Pancreas (tissue), 10 donors: ENCODE results near the gene WWC2. TPM values are rescaled to one million over a fixed set of nuclear protein-coding genes. Genes with fewer than 3 reads are reported as not detected.

Experiments used
- ATAC-seq, 4 donors: fragments of 200-7000 bp; cut with Tn5 transposase; one replicate each; pipeline versions ENCODE4 v1.8.0 to v1.9.1; 2020; ENCODE audit warnings: mild to moderate bottlenecking in 4 of 4, moderate library complexity in 4 of 4
- DNase-seq, 6 donors: peaks; one replicate each; pipeline ENCODE4 v3.0.0-alpha.2; 2020
- FAIRE-seq: peaks from 2 replicates; lab custom pipeline; 2012; peaks lifted over from hg19 to GRCh38; lab: Jason Lieb, UNC
- H3K27ac ChIP-seq, 4 donors: fragments of 200-600 bp; sonication (generic); 1 replicate in 3 of 4; 2 replicates in 1 of 4; pipeline versions ENCODE4 v1.5.0 to v1.8.0; 2020
- H3K27me3 ChIP-seq, 4 donors: fragments of 200-600 bp; one replicate each; pipeline ENCODE4 v1.8.0; 2021
- H3K36me3 ChIP-seq, 3 donors: fragments of 200-600 bp; sonication (generic) in 1 of 3; one replicate each; pipeline versions ENCODE4 v1.5.0 to v1.8.0; 2020 to 2021
- H3K4me1 ChIP-seq, 3 donors: fragments of 200-600 bp; one replicate each; pipeline ENCODE4 v1.8.0; 2021
- H3K4me3 ChIP-seq, 4 donors: fragments of 200-600 bp; sonication (generic) in 2 of 4; one replicate each; pipeline versions ENCODE4 v1.5.0 to v1.8.0; 2020 to 2021
- H3K9me3 ChIP-seq, 4 donors: fragments of 200-600 bp; one replicate each; pipeline ENCODE4 v1.8.0; 2021
- CTCF ChIP-seq, 4 donors: fragments of 200-600 bp; sonication (generic) in 3 of 4; IDR thresholded peaks; one replicate each; pipeline versions ENCODE4 v1.5.0 to v1.8.0; 2021; ENCODE audit warnings: antibody characterized with exemption in 4 of 4
- WGBS, 2 donors: extraction: QIAGEN DNeasy Blood & Tissue Kit; methylation state at CpG; one replicate each; pipeline ENCODE4 v1.1.7; 2013; 5-methylcytosine and 5-hydroxymethylcytosine counted together
- intact Hi-C, 3 donors: fragments of 100-400 bp; cut with DNase I; formaldehyde crosslinking; loops; one replicate each; pipeline versions ENCODE4 v1.11.1 to v1.14.2; 2022
- polyA plus RNA-seq, 2 donors: library from polyadenylated mRNA; stranded (reverse); fragments of 200-250 nt; gene quantifications; one replicate each; pipeline ENCODE4 v1.2.3, GENCODE V29; 2013
- total RNA-seq, 6 donors: library from RNA; stranded (reverse); fragmentation: NEBNext Ultra II Directional in 4 of 6; extraction: Animal tissue kit (Norgen Biotek cat#: 25700) in 4 of 6; gene quantifications; one replicate each; pipeline versions ENCODE4 v1.2.1 to v1.2.4, GENCODE V29; 2021 to 2023
- donor health status: healthy with polysubstance abuse.
- donor health status: DM: no; HTN: no; CAD: no; lungs with moderate emphysema.
- donor health status: DM: no; HTN: no; CAD: no.
- donor health status: control.
- donor health status: control.
- donor health status: Bipolar disorder and iron deficiency.
- donor health status: DM: yes; HTN: yes; CAD: no.
- donor health status: DM: no; HTN: no; CAD: no.
- donor health status: DM: no; HTN: no; CAD: no.
- donor health status: DM: yes; HTN: yes; CAD: no.

The WWC2 gene
- total and polyA plus RNA-seq, 8 donors, result 4.4 to 27.5 (median 16.9) TPM

GRCh38 chr4:183158062-183158461, 59.0 kb downstream of the WWC2 start:
- 72 to 74% methylated on average over 4 of the region's 4 CpGs for WGBS, 2 donors
- no peaks in the 10 kb centered on the region for H3K27me3 ChIP-seq
- no peak for ATAC-seq

GRCh38 chr4:183161630-183162029, 62.6 kb downstream of the WWC2 start:
- FAIRE-seq (no peak), ATAC-seq (no peak), DNase-seq (no peak)
- Histone ChIP-seq H3K27ac (no peak overlapping the region), H3K9me3 (no peaks in the 10 kb centered on the region), H3K36me3 (no peaks in the 10 kb centered on the region), H3K4me3 (no peak overlapping the region), H3K4me1 (peaks cover 3 to 7% (median 5%) of the 10 kb centered on the region in 3 donors), H3K27me3 (no peaks in the 10 kb centered on the region)
- WGBS, 2 donors, result 92 to 93% methylated on average over 5 of the region's 5 CpGs
- TF ChIP-seq CTCF (IDR thresholded peaks at IDR 0.05), result no peak
- intact Hi-C loops, result no loop called here

More at GRCh38 chr4:183158062-183158461, 59.0 kb downstream of the WWC2 start:
- FAIRE-seq (no peak), DNase-seq (no peak)
- no peak for TF ChIP-seq CTCF (IDR thresholded peaks at IDR 0.05)
- Histone ChIP-seq H3K36me3 (no peaks in the 10 kb centered on the region), H3K4me3 (no peak overlapping the region), H3K27ac (no peak overlapping the region), H3K9me3 (no peaks in the 10 kb centered on the region), H3K4me1 (peaks cover 3 to 7% (median 5%) of the 10 kb centered on the region in 3 donors)
- intact Hi-C loops, result no loop called here

GRCh38 chr4:183163135-183163534, 64.1 kb downstream of the WWC2 start:
- Histone ChIP-seq H3K9me3 (no peaks in the 10 kb centered on the region), H3K4me1 (peaks cover 3 to 7% (median 5%) of the 10 kb centered on the region in 3 donors), H3K36me3 (no peaks in the 10 kb centered on the region), H3K27ac (no peak overlapping the region), H3K4me3 (no peak overlapping the region), H3K27me3 (no peaks in the 10 kb centered on the region)
- DNase-seq (no peak), ATAC-seq (no peak), FAIRE-seq (no peak)
- WGBS, 2 donors, result 83 to 89% methylated on average over 3 of the region's 3 CpGs
- intact Hi-C loops, result no loop called here
- no peak for TF ChIP-seq CTCF (IDR thresholded peaks at IDR 0.05)

- DNase-seq, result no peak
- TF ChIP-seq CTCF (IDR thresholded peaks at IDR 0.05), result no peak
- no peaks in the 10 kb centered on the region for H3K27me3 ChIP-seq
- no peaks in the 10 kb centered on the region for H3K9me3 ChIP-seq
- 53 to 74% methylated on average over 1 of the region's 1 CpG for WGBS, 2 donors
- H3K36me3 ChIP-seq, result no peaks in the 10 kb centered on the region
- no peaks in the 10 kb centered on the region for H3K4me1 ChIP-seq
- intact Hi-C loops, result no loop called here
- H3K27ac ChIP-seq, result no peak overlapping the region
- FAIRE-seq, result no peak
- no peak overlapping the region for H3K4me3 ChIP-seq
- no peak for ATAC-seq
These were observed 65.9 kb downstream of the WWC2 start for GRCh38 chr4:183164963-183165362.

GRCh38 chr4:183165376-183165775, 66.3 kb downstream of the WWC2 start:
- Histone ChIP-seq H3K27ac (no peak overlapping the region), H3K4me1 (no peaks in the 10 kb centered on the region), H3K36me3 (no peaks in the 10 kb centered on the region), H3K9me3 (no peaks in the 10 kb centered on the region), H3K4me3 (no peak overlapping the region), H3K27me3 (no peaks in the 10 kb centered on the region)
- DNase-seq (no peak), FAIRE-seq (no peak), ATAC-seq (peak in 1 of 4 donors; percentile 23)
- no peak for TF ChIP-seq CTCF (IDR thresholded peaks at IDR 0.05)
- WGBS, 2 donors, result 39 to 55% methylated on average over 1 of the region's 1 CpG
- intact Hi-C loops, result no loop called here
